Motor neuron (in vitro differentiated cells): ENCODE measurements around the gene CTDP1. TPM values are rescaled to one million over a fixed set of nuclear protein-coding genes. Genes with fewer than 3 reads are reported as not detected.
"Not testable (repeated sequence)": the region's sequence is repeated elsewhere in the genome, so short reads cannot be mapped to it uniquely, and the experiment has no call there.

ENCODE experiments used
- ATAC-seq, 8 experiments: fragments of 200-7000 bp; cut with Tn5 transposase; replicated peaks in 6 of 8; 2 replicates each; pipeline ENCODE4 v1.8.0; 2021; ENCODE audit warnings: mild to moderate bottlenecking in 8 of 8, moderate library complexity in 8 of 8
- H3K27ac ChIP-seq, 2 donors: fragments of 250-450 bp; sonication (Bioruptor Pico); 2 replicates each; pipeline ENCODE4 v1.9.0; 2021; ENCODE audit warnings: antibody characterized with exemption in 2 of 2, mild to moderate bottlenecking in 2 of 2, moderate library complexity in 1 of 2
- H3K4me1 ChIP-seq, 2 donors: fragments of 250-450 bp; sonication (Bioruptor Pico); replicated peaks in 1 of 2; 2 replicates each; pipeline ENCODE4 v1.6.1; 2021; ENCODE audit warnings: antibody characterized with exemption in 2 of 2, mild to moderate bottlenecking in 2 of 2, moderate library complexity in 1 of 2
- H3K4me3 ChIP-seq, 5 donors: fragments of 250-450 bp; sonication (Bioruptor Pico); 2 replicates each; pipeline ENCODE4 v1.9.0; 2021; ENCODE audit warnings: antibody characterized with exemption in 5 of 5, mild to moderate bottlenecking in 5 of 5, moderate library complexity in 4 of 5
- WGBS, 10 experiments: fragments of 450-650 bp; shearing (Covaris generic); methylation state at CpG; one replicate each; pipeline ENCODE4 v1.0.0; 2022; 5-methylcytosine and 5-hydroxymethylcytosine counted together
- in situ Hi-C, 9 experiments: fragments of 400-800 bp; cut with MboI; loops; one replicate each; pipeline ENCODE4 v1.15.0; 2021; ENCODE audit warnings: low sequenced_read_pairs in 9 of 9, low pct_unique_long_range_greater_than_20kb in 2 of 9; ENCODE audit not compliant: unreplicated experiment in 9 of 9
- total RNA-seq, 8 experiments: library from RNA; unstranded; fragments of 300-600 nt; gene quantifications; 2 replicates each; pipeline versions ENCODE4 v1.2.3 to v1.2.4, GENCODE V29; 2022

The CTDP1 gene
- total RNA-seq, 8 experiments from 2014 or later, result 9.5 to 21.8 (median 14.8) TPM

GRCh38 chr18:79715280-79715679, 35.7 kb downstream of the CTDP1 start:
- Histone ChIP-seq H3K4me3 (no peak overlapping the region), H3K27ac (no peak overlapping the region), H3K4me1 (no peaks in the 10 kb centered on the region)
- in situ Hi-C loops, result no loop called here
- ATAC-seq, result no peak
- 96 to 100% (median 100%) methylated on average over 1 to 20 of the region's 26 CpGs; no CpG with 5 or more reads in 4 of the 10 experiments for WGBS, 10 experiments

GRCh38 chr18:79717059-79717458, 37.5 kb downstream of the CTDP1 start:
- H3K27ac ChIP-seq, result no peak overlapping the region
- in situ Hi-C loops, result no loop called here
- no peak overlapping the region for H3K4me3 ChIP-seq
- H3K4me1 ChIP-seq, result no peaks in the 10 kb centered on the region
- ATAC-seq, result peak in 3 of 8 experiments; percentile 18 to 25 (median 18)
- 100% methylated on average over 1 of the region's 7 CpGs; no CpG with 5 or more reads in 9 of the 10 experiments for WGBS, 10 experiments

- H3K4me3 ChIP-seq, result no peak overlapping the region
- no peak for ATAC-seq
- WGBS, 10 experiments, result 91 to 100% (median 96%) methylated on average over 1 to 6 of the region's 29 CpGs; no CpG with 5 or more reads in 7 of the 10 experiments
- H3K4me1 ChIP-seq, result no peaks in the 10 kb centered on the region
- in situ Hi-C loops, result no loop called here
- H3K27ac ChIP-seq, result no peak overlapping the region
Measured at GRCh38 chr18:79717555-79718074, 38.0 kb downstream of the CTDP1 start.

GRCh38 chr18:79718126-79718525, 38.5 kb downstream of the CTDP1 start:
- in situ Hi-C loops, result no loop called here

GRCh38 chr18:79718878-79719477, 39.4 kb downstream of the CTDP1 start:
- Histone ChIP-seq H3K4me3 (no peak overlapping the region), H3K4me1 (no peaks in the 10 kb centered on the region), H3K27ac (no peak overlapping the region)
- no peak for ATAC-seq
- WGBS, 10 experiments, result 93 to 100% (median 98%) methylated on average over 2 to 10 of the region's 30 CpGs; no CpG with 5 or more reads in 5 of the 10 experiments
- in situ Hi-C loops, result no loop called here

More at GRCh38 chr18:79718126-79718525, 38.5 kb downstream of the CTDP1 start:
- Histone ChIP-seq H3K27ac (no peak overlapping the region), H3K4me1 (no peaks in the 10 kb centered on the region), H3K4me3 (no peak overlapping the region)
- WGBS, 10 experiments, result 89 to 100% methylated on average over 2 to 10 of the region's 17 CpGs; no CpG with 5 or more reads in 8 of the 10 experiments
- ATAC-seq, result no peak

- ATAC-seq, H3K4me3 ChIP-seq, in situ Hi-C loops, H3K4me1 ChIP-seq, H3K27ac ChIP-seq: not testable (repeated sequence)
- WGBS, 10 experiments, result 95 to 100% (median 98%) methylated on average over 1 to 7 of the region's 19 CpGs; no CpG with 5 or more reads in 7 of the 10 experiments
Measured at GRCh38 chr18:79719478-79720358, 40.1 kb downstream of the CTDP1 start.

- H3K4me3 ChIP-seq, result no peak overlapping the region
- WGBS, 10 experiments, result 60 to 100% (median 91%) methylated on average over 1 to 5 of the region's 14 CpGs; no CpG with 5 or more reads in 6 of the 10 experiments
- ATAC-seq, result no peak
Measured at GRCh38 chr18:79720359-79720733, 40.7 kb downstream of the CTDP1 start.

GRCh38 chr18:79723036-79723435, 43.4 kb downstream of the CTDP1 start:
- Histone ChIP-seq H3K4me1 (no peaks in the 10 kb centered on the region), H3K27ac (no peak overlapping the region), H3K4me3 (no peak overlapping the region)
- no peak for ATAC-seq
- in situ Hi-C loops, result no loop called here
- WGBS, 10 experiments, result 85 to 100% (median 100%) methylated on average over 1 to 6 of the region's 13 CpGs; no CpG with 5 or more reads in 6 of the 10 experiments

More at GRCh38 chr18:79720359-79720733, 40.7 kb downstream of the CTDP1 start:
- Histone ChIP-seq H3K4me1 (no peaks in the 10 kb centered on the region), H3K27ac (no peak overlapping the region)
- in situ Hi-C loops, result no loop called here

GRCh38 chr18:79723628-79724027, 44.0 kb downstream of the CTDP1 start:
- H3K4me3 ChIP-seq, result no peak overlapping the region
- in situ Hi-C loops, result no loop called here
- 77 to 100% (median 100%) methylated on average over 1 to 7 of the region's 11 CpGs; no CpG with 5 or more reads in 6 of the 10 experiments for WGBS, 10 experiments
- H3K27ac ChIP-seq, result no peak overlapping the region
- H3K4me1 ChIP-seq, result no peaks in the 10 kb centered on the region
- no peak for ATAC-seq

- Histone ChIP-seq H3K27ac (no peak overlapping the region), H3K4me3 (no peak overlapping the region), H3K4me1 (no peaks in the 10 kb centered on the region)
- WGBS, 10 experiments, result 83 to 100% (median 96%) methylated on average over 1 to 12 of the region's 15 CpGs
- in situ Hi-C loops, result no loop called here
- no peak for ATAC-seq
Measured at GRCh38 chr18:79724299-79725080, 44.9 kb downstream of the CTDP1 start.

GRCh38 chr18:79725486-79725885, 45.9 kb downstream of the CTDP1 start:
- ATAC-seq, result no peak
- Histone ChIP-seq H3K27ac (no peak overlapping the region), H3K4me3 (no peak overlapping the region), H3K4me1 (no peaks in the 10 kb centered on the region)
- 83 to 99% (median 90%) methylated on average over 4 to 15 of the region's 15 CpGs; no CpG with 5 or more reads in 1 of the 10 experiments for WGBS, 10 experiments
- in situ Hi-C loops, result no loop called here

GRCh38 chr18:79726721-79727120, 47.1 kb downstream of the CTDP1 start:
- no CpG with 5 or more reads among the region's 20 CpGs for WGBS, 10 experiments
- no peak for ATAC-seq
- in situ Hi-C loops, result no loop called here
- H3K4me3 ChIP-seq, result no peak overlapping the region
- H3K4me1 ChIP-seq, result no peaks in the 10 kb centered on the region
- no peak overlapping the region for H3K27ac ChIP-seq
